A204.1 (cell line): ENCODE results near the gene PHACTR2.
"Not testable (repeated sequence)": the region's sequence is repeated elsewhere in the genome, so short reads cannot be mapped to it uniquely, and the experiment has no call there.

Experiments
- FAIRE-seq: peaks from 2 replicates; lab custom pipeline; 2012; peaks lifted over from hg19 to GRCh38; lab: Jason Lieb, UNC

The PHACTR2 gene

DNA sequence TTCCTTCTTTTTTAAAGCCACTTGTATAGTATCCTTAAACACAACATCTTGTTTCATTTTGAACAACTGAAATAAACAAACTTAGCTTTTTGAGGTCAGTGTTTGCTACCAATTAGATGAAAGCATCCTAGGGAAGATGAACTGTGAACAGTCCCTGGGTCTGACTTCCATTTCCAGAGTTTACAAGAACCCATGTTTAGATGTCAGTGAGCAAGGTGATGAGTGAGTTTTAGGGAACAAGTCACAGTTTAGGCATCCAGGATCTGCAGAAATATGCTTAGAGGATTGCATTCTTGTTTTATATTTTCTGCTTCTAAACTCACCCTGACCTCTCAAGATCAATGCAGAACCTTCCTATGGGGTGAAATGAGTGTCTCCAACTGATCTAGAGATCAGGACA, 189.5 kb downstream of the PHACTR2 start:
- FAIRE-seq = no peak

DNA sequence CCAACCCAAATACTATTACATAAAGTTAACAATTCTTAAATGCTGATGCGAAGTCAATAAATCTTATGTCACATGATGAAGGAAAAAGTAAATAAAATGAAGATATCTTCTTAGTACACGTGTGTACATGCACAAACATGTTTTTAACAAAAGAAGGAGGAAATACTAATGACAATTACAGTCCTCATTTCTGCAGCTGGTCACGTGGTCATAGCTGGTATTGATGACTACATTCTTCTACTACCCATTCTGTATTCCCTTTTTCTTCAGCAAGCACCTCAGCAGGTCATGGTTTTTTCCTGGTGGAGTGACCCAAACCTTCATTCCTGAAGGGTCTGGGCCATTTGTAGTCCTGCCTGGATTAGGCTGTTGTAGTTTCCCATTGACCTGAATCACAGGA, 191.0 kb downstream of the PHACTR2 start:
- FAIRE-seq = not testable (repeated sequence)

- FAIRE-seq = not testable (repeated sequence)
These were observed 193.5 kb downstream of the PHACTR2 start for GRCh38 chr6:143871202-143871730.

- no peak for FAIRE-seq
These were observed 194.4 kb downstream of the PHACTR2 start for GRCh38 chr6:143872201-143872600.

GRCh38 chr6:143873600-143873999, 195.8 kb downstream of the PHACTR2 start:
- not testable (repeated sequence) for FAIRE-seq

DNA sequence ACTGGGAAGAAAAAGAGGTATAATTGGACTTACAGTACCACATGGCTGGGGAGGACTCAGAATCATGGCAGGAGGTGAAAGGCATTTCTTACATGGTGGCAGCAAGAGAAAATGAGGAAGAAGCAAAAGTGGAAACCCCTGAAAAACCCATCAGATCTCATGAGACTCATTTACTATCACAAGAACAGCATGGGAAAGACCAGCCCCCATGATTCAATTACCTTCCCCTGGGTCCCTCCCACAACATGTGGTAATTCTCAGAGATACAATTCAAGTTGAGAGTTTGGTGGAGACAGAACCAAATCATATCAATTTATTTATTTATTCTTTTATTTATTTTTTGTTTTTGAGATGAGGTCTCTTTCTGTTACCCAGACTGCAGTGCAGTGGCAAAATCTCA, 196.7 kb downstream of the PHACTR2 start:
- not testable (repeated sequence) for FAIRE-seq

DNA sequence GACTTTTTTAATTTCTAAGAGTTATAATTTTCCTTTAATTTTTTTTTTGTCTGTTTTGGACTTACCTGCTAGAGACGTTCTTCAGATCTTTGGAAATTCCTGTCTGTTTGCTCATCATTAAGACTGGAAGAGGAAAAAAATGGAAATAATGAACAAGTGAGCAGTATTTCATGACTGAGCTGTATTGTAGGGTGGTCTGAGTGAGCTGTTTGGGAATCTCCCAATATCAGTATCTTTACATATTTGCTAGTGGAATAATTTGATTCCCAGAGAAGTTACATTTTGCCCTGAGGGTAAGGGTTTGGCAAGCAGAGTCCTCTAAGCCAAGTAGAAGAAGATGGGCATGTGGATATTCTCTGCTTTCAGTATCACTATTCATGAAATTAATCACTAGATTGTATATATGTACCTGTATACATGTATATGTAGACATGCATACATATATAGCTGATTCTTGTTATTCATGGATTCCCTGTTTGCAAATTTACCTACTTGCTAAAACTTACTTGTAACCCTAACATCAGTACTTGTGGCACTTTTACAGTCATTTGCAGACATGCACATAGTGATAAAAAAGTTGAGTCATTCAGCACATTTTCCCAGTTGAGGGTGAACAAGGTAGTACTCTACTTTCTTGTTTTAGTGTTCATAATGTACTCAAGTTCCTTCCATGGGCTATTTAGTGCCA, 200.0 kb downstream of the PHACTR2 start:
- no peak for FAIRE-seq

- no peak for FAIRE-seq
These were observed 200.6 kb downstream of the PHACTR2 start for GRCh38 chr6:143878272-143878760.

GRCh38 chr6:143880412-143880811, 202.6 kb downstream of the PHACTR2 start:
- FAIRE-seq = no peak
